GM18909 (cell line): Measurements from ENCODE around the gene ADRA2C.

Source experiments
- ATAC-seq: cut with Tn5 transposase; IDR thresholded peaks from one replicate; pipeline ENCODE4 v1.9.1; 2021; ENCODE audit warnings: mild to moderate bottlenecking; ENCODE audit not compliant: unreplicated experiment, poor library complexity

Gene ADRA2C

GRCh38 chr4:3774253-3774883, 8.2 kb downstream of the ADRA2C start:
- no peak for ATAC-seq

GRCh38 chr4:3775005-3775404, 8.8 kb downstream of the ADRA2C start:
- ATAC-seq, result no peak

DNA sequence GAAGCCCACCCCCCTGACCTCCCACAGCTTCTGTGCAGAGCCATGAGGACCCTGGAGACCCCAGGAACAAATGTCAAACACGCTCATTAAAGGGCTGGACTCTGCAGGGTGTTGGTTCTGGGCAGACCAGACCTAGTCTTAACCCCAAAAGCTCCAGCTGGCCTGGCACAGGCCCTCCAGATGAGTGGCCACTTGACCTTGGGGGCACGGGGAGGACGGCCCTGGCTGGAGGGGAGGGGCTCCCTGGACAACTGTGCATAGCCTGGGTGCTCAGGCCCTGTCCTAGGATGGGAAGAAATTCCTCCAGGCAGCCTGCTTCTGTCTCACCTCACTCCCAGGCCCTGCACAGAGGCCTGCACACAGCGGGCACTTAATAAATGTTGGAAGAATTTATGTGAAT, 9.4 kb downstream of the ADRA2C start:
- ATAC-seq, result no peak

DNA sequence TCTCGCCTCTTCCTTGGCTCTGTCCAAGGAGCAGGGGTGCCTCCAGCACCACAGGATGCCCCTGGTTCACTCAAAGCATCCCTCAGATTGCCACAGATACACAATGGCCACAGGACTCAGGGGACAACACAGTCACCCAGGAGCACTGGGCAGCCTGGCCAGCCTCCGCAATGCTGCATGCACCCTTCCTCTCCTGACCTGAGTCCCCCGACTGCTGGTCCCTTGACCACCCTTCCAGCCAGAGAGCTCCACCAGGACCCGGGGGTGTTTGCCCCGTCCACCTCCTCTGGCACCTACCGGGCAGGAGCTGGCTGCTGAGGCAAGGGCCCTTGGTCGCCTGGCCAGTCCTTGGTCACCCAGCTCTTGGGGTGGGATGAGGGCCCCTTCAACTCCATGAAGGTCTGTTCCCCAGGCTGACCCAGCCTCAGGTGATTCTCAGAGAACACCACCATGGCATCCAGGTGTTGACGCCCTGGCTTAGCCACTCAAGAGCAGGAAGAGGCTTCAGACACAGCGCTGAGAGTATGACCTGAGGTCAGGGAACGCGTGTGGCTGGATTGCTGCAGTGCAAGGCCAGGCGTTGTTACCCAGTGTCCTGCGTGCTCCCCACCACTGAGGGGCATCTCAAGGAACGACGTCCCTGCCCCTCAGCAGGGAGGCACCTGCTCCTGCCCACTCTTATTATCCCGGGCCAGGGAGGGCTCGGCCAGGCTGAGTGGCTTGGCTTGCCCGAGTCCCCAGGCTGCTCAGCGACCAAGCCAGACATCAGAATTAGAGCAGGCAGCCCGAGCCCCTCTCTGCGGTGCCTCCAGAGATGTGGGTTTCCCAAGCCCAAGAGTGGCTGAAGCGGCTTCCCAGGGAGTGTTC, 10.2 kb downstream of the ADRA2C start:
- ATAC-seq, result no peak

DNA sequence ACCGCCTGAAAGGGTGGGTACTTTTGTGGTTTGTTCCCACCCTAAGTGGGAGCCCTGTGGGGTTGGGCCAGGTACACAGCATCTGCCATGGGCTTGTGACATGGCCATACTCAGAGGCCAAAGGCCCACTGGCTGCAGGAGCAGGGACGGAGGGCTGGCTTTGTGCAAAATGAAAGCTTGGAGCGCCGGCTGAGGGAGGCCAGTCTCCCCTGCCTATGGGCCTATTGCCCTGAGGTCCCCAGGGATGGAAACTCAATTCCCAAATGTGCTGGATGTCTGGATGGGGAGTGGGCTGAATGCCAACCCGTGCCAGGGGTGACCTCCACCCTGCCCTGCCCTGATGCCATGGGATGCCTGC, 10.8 kb downstream of the ADRA2C start:
- ATAC-seq, result no peak

DNA sequence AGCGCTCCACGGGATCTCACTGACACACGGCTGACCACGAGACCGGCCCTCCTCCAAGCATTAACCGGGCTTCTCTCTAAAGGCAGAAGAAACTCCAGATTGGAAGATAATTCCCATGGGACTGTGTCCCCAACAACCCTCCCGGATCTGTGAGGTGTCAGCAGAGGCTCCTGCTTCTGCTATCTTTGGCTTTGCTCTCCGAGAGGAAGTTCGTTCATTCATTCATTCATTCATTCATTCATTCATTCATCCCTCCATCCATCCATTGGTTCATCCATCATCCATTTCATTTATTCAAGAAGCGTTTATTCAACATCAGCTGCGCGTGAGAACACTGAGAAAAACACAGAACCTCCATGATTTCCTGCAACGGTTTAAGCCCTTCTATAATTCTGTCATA, 11.5 kb downstream of the ADRA2C start:
- no peak for ATAC-seq

DNA sequence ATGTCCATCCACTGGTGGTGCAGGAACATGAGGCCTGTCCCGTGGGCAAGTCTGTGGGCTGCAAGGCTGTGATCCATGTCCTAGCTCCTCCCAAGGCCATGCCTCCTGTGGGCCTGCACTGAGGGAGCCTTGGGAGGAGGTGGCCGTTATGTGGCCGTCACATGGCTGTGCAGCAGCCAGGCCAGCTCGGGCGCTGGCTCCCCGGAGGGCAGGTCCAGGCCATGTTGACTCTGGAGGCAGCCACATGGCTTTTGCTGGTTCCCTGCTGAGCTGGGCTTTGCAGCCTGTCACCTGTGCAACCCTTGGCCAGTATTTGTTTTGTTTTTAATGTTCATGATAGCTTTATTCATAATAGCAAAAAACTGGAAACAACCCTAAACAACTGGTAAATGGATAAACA, 13.3 kb downstream of the ADRA2C start:
- no peak for ATAC-seq

- ATAC-seq, result no peak
Observed at GRCh38 chr4:3780347-3781171, 14.4 kb downstream of the ADRA2C start.

GRCh38 chr4:3781193-3781886, 15.2 kb downstream of the ADRA2C start:
- ATAC-seq, result no peak

- no peak for ATAC-seq
Observed at GRCh38 chr4:3781997-3782930, 16.1 kb downstream of the ADRA2C start.

- no peak for ATAC-seq
Observed at GRCh38 chr4:3783693-3784306, 17.6 kb downstream of the ADRA2C start.

DNA sequence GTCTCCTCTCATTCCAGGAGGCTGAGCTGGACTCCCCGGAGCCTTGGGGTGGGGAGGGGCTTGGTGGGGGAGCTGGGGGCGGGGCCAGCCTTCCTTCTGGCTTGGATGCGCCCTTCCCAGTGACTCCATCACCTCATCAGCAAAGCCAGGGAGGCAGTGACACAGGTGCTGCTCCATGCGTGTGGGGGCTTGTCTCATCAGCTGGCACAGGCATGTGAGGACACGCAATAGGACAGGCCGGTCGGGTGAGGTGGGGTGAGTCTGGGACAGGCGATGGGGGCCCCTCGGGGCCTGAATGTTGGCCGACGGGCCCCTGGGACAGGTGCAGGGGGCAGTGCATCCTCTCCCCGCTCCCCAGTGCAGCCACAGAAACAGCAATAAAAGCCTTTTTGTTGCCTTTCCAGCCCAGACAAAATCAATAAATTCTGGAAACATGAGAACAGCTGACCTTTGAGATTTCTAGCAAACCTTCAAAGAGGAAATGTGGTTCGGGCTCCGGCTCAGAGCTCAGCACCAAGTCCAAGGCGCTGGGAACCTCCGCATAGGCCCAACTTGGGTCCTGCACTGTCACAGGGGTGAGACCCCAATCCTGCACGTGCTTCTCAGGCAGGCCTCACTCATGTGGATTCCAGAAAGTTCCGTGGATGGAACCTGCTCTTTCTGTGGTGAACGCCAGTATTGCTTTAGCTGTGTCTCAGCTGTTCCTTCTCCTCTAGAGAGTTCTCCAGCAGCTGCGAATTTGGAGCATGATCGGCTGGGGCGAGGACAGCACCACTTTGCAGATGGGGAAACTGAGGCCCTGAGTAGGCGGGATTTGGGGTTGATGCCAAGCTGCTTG, 18.5 kb downstream of the ADRA2C start:
- ATAC-seq, result no peak

GRCh38 chr4:3785292-3785565, 19.0 kb downstream of the ADRA2C start:
- no peak for ATAC-seq

GRCh38 chr4:3786196-3786869, 20.1 kb downstream of the ADRA2C start:
- no peak for ATAC-seq

- no peak for ATAC-seq
Observed at GRCh38 chr4:3787489-3788365, 21.5 kb downstream of the ADRA2C start.

DNA sequence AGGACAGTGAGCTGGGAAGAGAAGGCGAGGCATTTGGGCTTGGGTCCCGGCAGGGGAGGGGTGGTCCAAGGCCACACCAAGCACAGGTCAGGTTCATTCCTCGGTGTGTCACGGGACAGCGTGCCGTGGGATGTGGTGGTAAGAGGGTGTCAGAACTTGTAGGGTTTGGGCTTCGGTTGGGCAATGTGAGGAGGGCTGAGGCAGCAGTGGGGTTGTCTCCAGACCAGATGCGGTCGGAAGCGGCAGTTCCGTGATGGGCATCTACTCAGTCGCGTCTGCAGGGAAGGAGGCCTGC, 22.1 kb downstream of the ADRA2C start:
- no peak for ATAC-seq

DNA sequence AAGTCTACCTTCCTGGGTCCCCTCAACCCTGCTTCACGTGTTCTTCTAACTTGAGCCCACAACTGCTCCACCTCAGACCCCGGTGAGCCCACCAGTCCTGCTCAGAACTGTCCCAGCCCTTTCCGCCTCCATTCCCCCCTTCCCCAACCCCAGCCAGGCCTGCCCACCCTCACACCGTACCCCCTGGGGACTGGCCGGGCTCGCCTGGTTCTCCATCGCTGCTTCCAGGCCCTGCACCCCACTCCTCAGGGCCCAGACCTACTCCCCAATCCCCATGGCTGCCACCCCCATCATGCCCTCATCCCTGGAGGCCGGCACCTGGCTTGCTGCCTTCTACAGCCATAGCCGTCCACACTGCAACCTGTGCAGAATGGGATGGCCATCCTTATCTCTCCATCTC, 23.4 kb downstream of the ADRA2C start:
- no peak for ATAC-seq
